Endothelial cell of umbilical vein (primary cell): ENCODE results near the gene CD200. TPM values are rescaled to one million over a fixed set of nuclear protein-coding genes. Genes with fewer than 3 reads are reported as not detected.

Experiments
- BruUV-seq: library from RNA; stranded (reverse); fragments of 400-500 nt; replicated peaks from 2 replicates; lab custom pipeline; 2021; lab: Mats Ljungman, UMichigan
- CTCF ChIA-PET: fragments of 300-600, 350-600 bp; sonication (Branson Sonifier 250); formaldehyde crosslinking; loops from one replicate; lab custom pipeline; 2021; ENCODE audit warnings: antibody characterized with exemption, inconsistent platforms; lab: Charles Lee
- POLR2A ChIA-PET: fragments of 300-600, 350-600 bp; sonication (Branson Sonifier 250); formaldehyde crosslinking; loops from one replicate; lab custom pipeline; 2021; ENCODE audit warnings: antibody characterized with exemption, inconsistent platforms; lab: Charles Lee
- DNase-seq: peaks from one replicate; pipeline ENCODE4 v3.0.0-alpha.2; 2011; ENCODE audit warnings: low read depth, low spot score
- FAIRE-seq: peaks from 2 replicates; lab custom pipeline; 2011; peaks lifted over from hg19 to GRCh38; lab: Jason Lieb, UNC
- H2AFZ ChIP-seq: 2 replicates; pipeline ENCODE4 v1.6.0; 2012; ENCODE audit warnings: low read depth, low read length, control low read depth, inconsistent platforms
- H3K27ac ChIP-seq: 2 replicates; pipeline ENCODE4 v1.5.1; 2011; ENCODE audit warnings: low read depth, mild to moderate bottlenecking, control low read depth, low read length, moderate library complexity; ENCODE audit not compliant: insufficient read depth
- H3K27me3 ChIP-seq, 2 experiments: 2 replicates each; pipeline versions ENCODE4 v1.6.0 to v1.6.1; 2011; ENCODE audit warnings: low read length in 2 of 2, mixed read lengths in 1 of 2; ENCODE audit not compliant: control insufficient read depth in 2 of 2, insufficient read depth in 2 of 2
- H3K36me3 ChIP-seq, 2 experiments: 2 replicates in 1 of 2; 3 replicates in 1 of 2; pipeline ENCODE4 v1.5.1; 2011; ENCODE audit warnings: low read length in 2 of 2, mild to moderate bottlenecking in 1 of 2, moderate library complexity in 1 of 2; ENCODE audit not compliant: control insufficient read depth in 2 of 2, insufficient read depth in 2 of 2; ENCODE audit errors: extremely low read depth in 1 of 2
- H3K4me1 ChIP-seq: 3 replicates; pipeline ENCODE4 v1.5.1; 2011; ENCODE audit warnings: mild to moderate bottlenecking, low read length; ENCODE audit not compliant: control insufficient read depth, insufficient read depth; ENCODE audit errors: extremely low read depth
- H3K4me2 ChIP-seq: 2 replicates; pipeline ENCODE4 v1.6.1; 2011; ENCODE audit warnings: low read length, control low read depth, mixed read lengths; ENCODE audit not compliant: insufficient read depth
- H3K4me3 ChIP-seq, 3 experiments: fragments of 200-600 bp in 1 of 3; sonication (generic), shearing (Covaris generic) in 1 of 3; replicated peaks in 1 of 3; 2 replicates each; pipeline ENCODE4 v1.5.1; 2011 to 2016; ENCODE audit warnings: control low read depth in 3 of 3, low read length in 3 of 3, mild to moderate bottlenecking in 2 of 3, inconsistent platforms in 1 of 3, low read depth in 1 of 3, moderate library complexity in 1 of 3; ENCODE audit not compliant: insufficient read depth in 1 of 3
- H3K79me2 ChIP-seq: 2 replicates; pipeline ENCODE4 v1.6.0; 2012; ENCODE audit warnings: low read length, inconsistent platforms; ENCODE audit not compliant: control insufficient read depth, insufficient read depth
- H3K9ac ChIP-seq: replicated peaks from 2 replicates; pipeline ENCODE3; 2011; ENCODE audit warnings: low read length, control low read depth; ENCODE audit not compliant: insufficient read depth; ENCODE audit errors: extremely low read depth
- H3K9me1 ChIP-seq: replicated peaks from 3 replicates; pipeline ENCODE4 v1.6.0; 2011; ENCODE audit warnings: mild to moderate bottlenecking, low read length; ENCODE audit not compliant: control insufficient read depth, insufficient read depth; ENCODE audit errors: extremely low read depth
- H3K9me3 ChIP-seq: replicated peaks from 2 replicates; pipeline ENCODE4 v1.5.1; 2012; ENCODE audit warnings: low read length, inconsistent platforms; ENCODE audit not compliant: control insufficient read depth, insufficient read depth
- H4K20me1 ChIP-seq: replicated peaks from 2 replicates; pipeline ENCODE3; 2011; ENCODE audit warnings: mild to moderate bottlenecking, low read length; ENCODE audit not compliant: control insufficient read depth, insufficient read depth; ENCODE audit errors: extremely low read depth
- EZH2 ChIP-seq: IDR thresholded peaks from 2 replicates; pipeline ENCODE4 v1.6.1; 2012; ENCODE audit warnings: borderline replicate concordance, low read depth, mild to moderate bottlenecking, moderate library complexity, low read length, inconsistent platforms; ENCODE audit not compliant: severe bottlenecking
- FOS ChIP-seq: IDR thresholded peaks from 2 replicates; pipeline ENCODE4 v1.6.1; 2011; ENCODE audit warnings: mild to moderate bottlenecking, low read length, moderate library complexity, borderline replicate concordance; ENCODE audit not compliant: insufficient read depth
- GATA2 ChIP-seq: IDR thresholded peaks from 2 replicates; pipeline ENCODE4 v1.7.0; 2011; ENCODE audit warnings: low read depth, mild to moderate bottlenecking, moderate library complexity, mixed read lengths, low read length; ENCODE audit not compliant: insufficient read length, insufficient read depth
- JUN ChIP-seq: IDR thresholded peaks from 2 replicates; pipeline ENCODE4 v1.6.1; 2011; ENCODE audit warnings: borderline replicate concordance, low read depth; ENCODE audit not compliant: insufficient read length, insufficient read depth
- MYC ChIP-seq: IDR thresholded peaks from one replicate; pipeline ENCODE4 v1.6.1; 2011; ENCODE audit warnings: mild to moderate bottlenecking, low read depth, low read length
- POLR2A ChIP-seq: IDR thresholded peaks from 2 replicates; pipeline ENCODE4 v1.6.1; 2012; ENCODE audit warnings: low read depth, mild to moderate bottlenecking, control low read depth, low read length
- POLR2AphosphoS5 ChIP-seq: IDR thresholded peaks from 2 replicates; pipeline ENCODE4 v1.6.1; 2012; ENCODE audit warnings: low read depth, mild to moderate bottlenecking, control low read depth, low read length, moderate library complexity; ENCODE audit not compliant: insufficient read depth
- dilution Hi-C: fragments of 300-500 bp; cut with MboI; formaldehyde crosslinking; loops from one replicate; pipeline ENCODE4 v1.15.0; 2019; ENCODE audit warnings: low sequenced_read_pairs; ENCODE audit not compliant: extremely low pct_ligation_motif_present
- intact Hi-C: fragments of 100-400 bp; cut with micrococcal nuclease; formaldehyde crosslinking; loops from one replicate; pipeline ENCODE4 v1.10.0; 2022
- polyA plus RNA-seq, 4 experiments: library from polyadenylated mRNA; depleted of rRNA in 3 of 4; stranded (reverse) in 3 of 4; unstranded in 1 of 4; fragments of >200 nt; gene quantifications; 2 replicates each; pipeline versions ENCODE4 v1.2.1 to v1.2.3, GENCODE V29; 2011 to 2012; ENCODE audit warnings: missing spikeins in 1 of 4
- total RNA-seq: library from RNA; stranded (reverse); gene quantifications from 2 replicates; pipeline ENCODE4 v1.2.3, GENCODE V29; 2021
- TF ChIP-seq, protein P1 (sequence below): IDR thresholded peaks from 2 replicates; pipeline ENCODE4 v1.6.1; 2011; ENCODE audit not compliant: insufficient read depth, insufficient read length
- TF ChIP-seq, protein P2 (sequence below), 2 donors: IDR thresholded peaks; 1 replicate in 1 of 2; 2 replicates in 1 of 2; pipeline ENCODE4 v1.5.1; 2011; ENCODE audit warnings: low read length in 2 of 2, mild to moderate bottlenecking in 2 of 2, moderate library complexity in 2 of 2, control low read depth in 1 of 2, inconsistent platforms in 1 of 2, low read depth in 1 of 2; ENCODE audit not compliant: insufficient read depth in 1 of 2; ENCODE audit errors: extremely low read depth in 1 of 2

Gene CD200
- total and polyA plus RNA-seq, 2 donors (not counting 3 experiments of a cell fraction or from before 2014, with no cell fraction given) = 8.1 to 8.2 TPM

DNA sequence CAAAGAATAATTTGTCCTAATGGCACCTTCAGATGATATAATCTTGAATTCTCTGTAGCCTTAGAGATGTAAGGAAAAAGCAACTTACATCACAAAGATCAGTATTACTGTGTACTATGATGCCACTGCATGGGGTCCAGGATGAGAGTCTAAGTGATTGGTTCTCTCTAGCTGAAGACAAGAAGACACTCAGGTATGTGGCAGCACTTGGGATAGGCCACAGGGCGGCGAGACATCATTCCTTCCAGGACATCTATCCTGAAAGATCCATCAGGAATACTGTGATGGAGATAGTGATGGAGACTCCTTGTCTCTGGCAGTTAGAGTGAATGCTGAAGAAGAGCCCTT is 2.5 kb downstream of the CD200 start:
- Histone ChIP-seq H3K9me1 (no peaks in the 10 kb centered on the region), H3K27ac (no peak overlapping the region), H3K9ac (no peak overlapping the region), H3K4me3 (no peak overlapping the region), H3K4me2 (no peak overlapping the region), H4K20me1 (no peaks in the 10 kb centered on the region), H3K27me3 (peaks cover 0 to 6% of the 10 kb centered on the region in 2 experiments), H3K9me3 (no peaks in the 10 kb centered on the region), H2AFZ (no peak overlapping the region), H3K36me3 (no peaks in the 10 kb centered on the region), H3K79me2 (no peaks in the 10 kb centered on the region), H3K4me1 (peaks cover 8% of the 10 kb centered on the region)
- TF ChIP-seq JUN (no peak), POLR2A (no peak), FOS (no peak), EZH2 (no peak), GATA2 (no peak), POLR2AphosphoS5 (no peak), MYC (no peak)
- TF ChIP-seq, protein P1, sequence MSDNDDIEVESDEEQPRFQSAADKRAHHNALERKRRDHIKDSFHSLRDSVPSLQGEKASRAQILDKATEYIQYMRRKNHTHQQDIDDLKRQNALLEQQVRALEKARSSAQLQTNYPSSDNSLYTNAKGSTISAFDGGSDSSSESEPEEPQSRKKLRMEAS = no peak
- TF ChIP-seq, protein P2, sequence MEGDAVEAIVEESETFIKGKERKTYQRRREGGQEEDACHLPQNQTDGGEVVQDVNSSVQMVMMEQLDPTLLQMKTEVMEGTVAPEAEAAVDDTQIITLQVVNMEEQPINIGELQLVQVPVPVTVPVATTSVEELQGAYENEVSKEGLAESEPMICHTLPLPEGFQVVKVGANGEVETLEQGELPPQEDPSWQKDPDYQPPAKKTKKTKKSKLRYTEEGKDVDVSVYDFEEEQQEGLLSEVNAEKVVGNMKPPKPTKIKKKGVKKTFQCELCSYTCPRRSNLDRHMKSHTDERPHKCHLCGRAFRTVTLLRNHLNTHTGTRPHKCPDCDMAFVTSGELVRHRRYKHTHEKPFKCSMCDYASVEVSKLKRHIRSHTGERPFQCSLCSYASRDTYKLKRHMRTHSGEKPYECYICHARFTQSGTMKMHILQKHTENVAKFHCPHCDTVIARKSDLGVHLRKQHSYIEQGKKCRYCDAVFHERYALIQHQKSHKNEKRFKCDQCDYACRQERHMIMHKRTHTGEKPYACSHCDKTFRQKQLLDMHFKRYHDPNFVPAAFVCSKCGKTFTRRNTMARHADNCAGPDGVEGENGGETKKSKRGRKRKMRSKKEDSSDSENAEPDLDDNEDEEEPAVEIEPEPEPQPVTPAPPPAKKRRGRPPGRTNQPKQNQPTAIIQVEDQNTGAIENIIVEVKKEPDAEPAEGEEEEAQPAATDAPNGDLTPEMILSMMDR (IDR thresholded peaks at IDR 0.05; ENCODE audit: extremely low read depth in 1 of 2, insufficient read depth in 1 of 2, low read depth in 1 of 2, low read length in 2 of 2) = no peak
- dilution Hi-C loops (no loop called here), intact Hi-C loops (no loop called here)
- no TSS peak for BruUV-seq
- FAIRE-seq (no peak), DNase-seq (no peak)
- CTCF ChIA-PET = no interaction called here
- POLR2A ChIA-PET = interaction anchor here (2.1 kb wide), 1 partner anchor 16 kb away, joined by 9 read pairs; no protein-coding TSS in a partner anchor
